ENCODE measurements around the gene DPF3.

DPF3 gene

DNA sequence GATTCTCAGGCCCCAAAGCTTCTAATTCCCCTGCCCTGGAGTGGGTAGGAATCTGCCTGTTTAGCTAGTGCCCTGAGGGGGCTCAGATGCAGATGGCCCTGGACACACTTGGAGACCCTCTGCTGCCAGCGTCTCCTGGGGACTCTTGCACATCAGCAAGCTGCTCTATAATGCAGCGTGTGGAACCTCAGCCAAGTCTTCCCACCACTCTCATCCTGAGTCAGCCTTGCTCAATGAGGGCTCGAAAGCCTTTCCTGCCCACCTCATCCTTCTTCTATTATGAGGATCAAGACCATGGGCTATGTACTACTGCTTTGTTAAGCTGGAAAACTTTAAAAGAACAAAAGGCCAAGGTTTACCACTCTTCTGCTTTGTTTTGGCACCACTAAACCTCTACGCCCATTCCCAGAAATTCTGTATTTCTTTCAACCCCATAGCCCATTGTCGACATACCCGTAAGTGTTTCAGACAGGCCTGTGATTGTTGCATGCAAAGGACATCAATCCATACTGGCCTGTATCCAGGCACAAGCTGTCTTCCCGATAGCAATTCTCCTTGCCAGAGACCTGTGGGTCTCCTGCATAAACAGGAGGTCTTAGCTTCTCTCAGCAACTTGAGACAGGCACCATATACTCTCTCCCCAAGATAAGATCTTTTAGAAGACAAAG, 246.9 kb downstream of the DPF3 start:
- DNase-seq (ENCODE audit: low spot score): no peak

DNA sequence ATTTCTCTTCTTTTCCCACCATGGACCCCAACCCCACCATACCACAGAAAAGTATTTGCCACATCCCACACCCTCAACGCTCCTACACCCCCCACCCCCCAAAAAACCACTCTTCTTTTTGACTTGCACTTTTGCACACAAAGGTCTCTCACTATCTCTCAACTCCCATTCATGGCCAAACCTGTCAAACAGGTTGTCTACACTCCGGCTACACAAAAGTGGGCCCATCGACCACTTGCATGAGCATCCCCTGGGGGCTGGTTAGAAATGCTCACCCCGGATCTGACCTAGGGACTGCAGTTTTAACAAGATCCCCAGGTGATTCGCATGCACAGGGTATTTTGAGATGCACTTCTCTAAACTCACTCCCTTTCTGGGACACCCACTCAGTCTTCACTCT, 248.2 kb downstream of the DPF3 start:
- no peak for DNase-seq (ENCODE audit: low spot score)

DNA sequence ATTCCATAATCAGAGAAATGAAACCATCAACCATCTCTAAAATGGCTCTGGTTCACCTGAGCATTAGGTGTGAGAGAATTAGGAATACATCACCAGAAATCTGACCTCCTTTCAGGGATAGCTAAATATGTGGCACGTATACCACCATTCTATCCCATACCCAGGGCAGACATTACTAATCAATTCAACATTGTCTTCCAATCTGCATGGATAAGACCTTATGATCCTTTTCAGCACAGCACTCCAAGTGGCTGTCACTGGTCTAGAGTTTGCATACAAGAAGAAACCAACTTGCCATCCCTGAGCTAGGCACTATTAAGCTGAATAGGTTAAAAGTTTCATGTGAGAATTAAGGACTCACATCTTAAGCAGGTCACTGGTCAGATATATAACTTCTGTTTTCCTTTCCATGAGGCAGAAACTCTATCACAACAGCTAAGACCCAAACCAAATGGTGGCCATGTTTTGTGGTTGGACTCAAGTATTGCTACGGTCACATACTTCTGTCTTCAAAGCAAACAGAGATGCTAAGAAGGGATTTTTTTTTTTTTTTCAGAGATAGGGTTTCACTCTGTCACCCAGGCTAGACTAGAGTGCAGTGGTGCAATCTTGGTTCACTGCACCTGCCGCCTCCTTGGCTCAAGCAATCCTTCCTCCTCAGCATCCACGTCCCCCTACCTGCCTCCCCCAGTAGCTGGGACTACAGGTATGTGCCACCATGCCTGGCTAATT, 249.0 kb downstream of the DPF3 start:
- DNase-seq (ENCODE audit: low spot score): no peak

DNA sequence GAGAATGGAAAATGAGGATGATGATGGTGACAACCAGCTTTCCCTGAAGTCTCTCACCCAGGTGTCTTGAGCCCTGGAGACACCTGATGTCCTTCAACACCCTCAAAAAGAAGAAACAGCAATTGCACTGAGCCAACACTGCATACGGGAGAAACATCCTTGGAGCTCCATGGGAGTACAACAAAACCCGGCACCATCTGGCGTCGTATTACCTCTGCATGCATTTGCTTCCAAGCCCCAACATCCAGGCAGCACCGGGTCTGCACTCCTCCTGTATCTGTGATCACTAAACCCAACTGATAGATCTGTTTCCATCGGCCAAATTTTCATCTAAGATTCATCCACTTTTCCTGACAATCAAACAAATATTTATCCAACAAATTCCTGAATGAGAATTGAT, 249.9 kb downstream of the DPF3 start:
- DNase-seq (ENCODE audit: low spot score): no peak

DNA sequence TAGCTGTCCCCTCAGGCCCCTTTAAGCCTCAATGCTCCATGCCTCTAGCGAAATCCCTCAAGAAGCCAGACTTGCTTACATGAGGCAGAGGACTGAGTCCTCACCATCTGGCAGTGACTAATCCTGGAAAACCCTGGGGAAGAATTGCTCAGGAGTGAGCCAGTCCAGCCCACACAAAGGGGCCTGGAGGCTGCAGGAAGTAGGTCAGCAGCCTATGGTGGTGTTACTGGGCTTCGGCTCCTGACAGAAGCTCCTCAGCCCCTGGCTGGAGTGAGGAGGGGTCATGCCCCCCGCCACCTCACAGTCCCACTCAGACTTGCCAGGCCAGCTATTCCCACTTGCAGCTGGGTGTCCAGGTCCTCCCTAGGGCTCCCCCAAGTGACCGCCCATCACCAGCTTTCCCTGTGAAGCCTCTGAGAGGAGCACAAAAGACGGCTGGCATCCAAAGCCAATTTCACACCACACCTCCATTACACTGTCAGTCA, 250.5 kb downstream of the DPF3 start:
- no peak for DNase-seq (ENCODE audit: low spot score)

DNA sequence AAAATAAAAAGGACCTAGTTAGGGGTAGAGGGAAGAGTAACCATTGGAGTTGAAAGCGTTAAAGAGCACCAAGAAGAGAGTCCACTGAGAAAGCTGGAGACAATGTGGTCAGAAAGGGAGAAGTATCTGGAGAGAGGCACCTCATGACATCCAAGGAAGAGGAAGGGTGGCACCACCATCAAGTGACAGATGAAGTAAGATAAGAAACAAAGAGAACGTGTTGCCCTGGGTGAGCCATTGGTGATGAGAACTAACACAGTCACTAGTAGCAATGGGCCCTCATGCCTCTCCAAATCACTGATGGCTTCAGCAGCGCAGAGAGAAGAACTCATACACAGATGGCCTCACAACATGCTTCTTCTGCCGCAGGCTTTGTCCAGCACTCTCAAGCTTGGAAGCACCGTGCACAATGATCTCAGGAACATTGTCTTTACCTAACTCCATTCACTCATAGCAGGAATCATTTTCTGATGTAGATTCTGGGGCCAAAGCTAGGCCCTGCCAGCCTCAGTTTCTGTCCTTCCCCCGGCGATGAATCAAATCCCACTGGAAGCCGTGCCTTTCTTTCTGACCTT, 252.9 kb downstream of the DPF3 start:
- DNase-seq (ENCODE audit: low spot score): no peak

DNA sequence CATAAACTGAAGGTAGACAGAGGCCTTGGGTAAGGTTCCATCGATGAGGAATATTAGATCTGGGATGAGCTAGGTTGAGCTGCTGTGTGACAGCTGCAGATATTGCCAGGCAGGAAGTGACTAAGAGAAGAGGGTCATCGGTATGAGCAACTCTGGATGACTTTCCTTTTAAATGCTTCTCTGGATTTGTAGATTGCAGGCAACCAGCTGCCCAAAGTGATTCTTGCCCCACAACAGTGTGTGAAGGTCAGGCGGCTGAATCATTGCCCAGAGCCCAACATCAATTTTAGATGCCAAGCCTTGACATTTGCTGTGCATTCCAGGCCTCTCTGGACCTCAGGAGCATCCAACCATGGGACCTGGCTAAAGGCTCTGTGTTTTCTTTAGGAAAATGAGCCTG, 255.9 kb downstream of the DPF3 start:
- no peak for DNase-seq (ENCODE audit: low spot score)

DNA sequence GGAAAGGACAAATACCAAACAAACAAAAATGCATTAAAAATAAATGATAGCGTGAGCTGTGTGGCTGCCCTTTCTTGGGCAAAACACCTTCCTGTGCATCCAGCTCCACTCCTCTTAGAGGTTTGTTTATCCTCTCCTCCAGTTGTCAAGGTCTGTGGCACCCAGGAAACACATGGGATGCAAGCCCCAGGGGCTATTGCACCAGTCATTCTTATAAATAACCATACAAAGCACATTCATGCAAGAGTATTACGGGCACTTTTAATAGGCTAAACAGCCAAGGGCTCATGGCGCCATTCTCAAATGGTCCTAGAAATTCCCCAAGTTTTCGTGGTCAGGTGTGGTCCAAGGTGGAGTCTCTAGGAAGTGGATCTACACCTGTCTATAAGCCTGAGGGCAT, 257.0 kb downstream of the DPF3 start:
- DNase-seq (ENCODE audit: low spot score): no peak

DNA sequence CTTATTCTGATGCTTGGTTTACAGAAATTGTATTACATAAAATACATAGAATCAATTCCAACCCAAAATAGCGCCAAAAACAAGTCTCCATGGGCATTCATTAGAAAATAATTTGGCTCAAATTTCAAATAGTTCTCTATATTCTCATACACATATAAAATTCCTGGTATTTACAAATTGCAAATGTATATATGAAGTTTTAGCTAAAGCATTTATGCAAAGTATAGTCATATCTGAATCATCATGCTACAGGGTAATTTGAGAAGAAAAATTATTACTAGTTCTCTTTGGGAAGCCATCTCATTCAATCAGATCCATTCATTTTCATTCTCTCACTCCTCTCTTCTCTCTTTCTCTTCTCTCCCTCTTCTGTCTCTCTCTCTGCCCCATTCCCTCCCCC, 257.8 kb downstream of the DPF3 start:
- no peak for DNase-seq (ENCODE audit: low spot score)

DNA sequence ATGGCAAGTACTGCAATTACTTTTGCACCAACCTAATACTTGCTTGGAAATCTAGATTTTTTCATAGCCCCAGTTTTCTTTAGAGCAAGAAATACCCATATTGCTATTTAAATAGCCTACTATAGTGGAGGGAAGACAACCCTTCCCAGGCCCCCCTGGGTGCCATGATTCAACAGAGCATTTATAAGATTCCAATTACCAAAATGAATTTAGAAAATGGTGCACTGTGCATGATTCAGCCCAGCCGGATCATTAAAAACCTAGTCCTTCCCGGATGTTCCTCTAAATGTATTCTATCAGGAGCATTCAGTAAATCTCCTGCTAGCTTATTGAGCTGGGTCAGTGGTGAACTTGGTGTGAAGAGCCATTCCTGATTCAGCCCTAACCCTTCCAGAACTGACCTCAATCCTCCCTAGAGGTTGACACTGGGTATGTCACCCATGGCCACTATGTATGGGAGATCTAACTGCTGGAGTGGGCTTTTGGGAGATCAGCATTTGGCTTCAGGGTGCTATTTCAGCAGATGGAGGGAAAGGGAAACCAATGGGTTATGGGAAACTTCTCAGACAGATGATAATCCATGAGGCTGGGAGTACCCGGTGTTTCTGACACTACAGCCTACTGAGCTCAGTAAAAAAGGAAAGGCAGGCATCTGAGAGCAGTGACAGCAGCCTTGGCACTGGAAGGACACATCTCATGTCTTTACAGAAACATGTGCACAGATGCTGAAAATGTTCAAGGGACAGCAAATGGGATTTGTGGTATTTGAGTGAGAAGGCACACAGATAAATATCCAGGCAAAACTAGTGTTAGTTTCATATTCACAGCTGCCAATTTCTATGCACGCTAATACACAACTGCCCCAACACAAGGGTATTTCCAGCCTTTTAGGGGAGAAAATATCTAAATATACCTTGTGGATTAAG, 258.9 kb downstream of the DPF3 start:
- no peak for DNase-seq (ENCODE audit: low spot score)

DNA sequence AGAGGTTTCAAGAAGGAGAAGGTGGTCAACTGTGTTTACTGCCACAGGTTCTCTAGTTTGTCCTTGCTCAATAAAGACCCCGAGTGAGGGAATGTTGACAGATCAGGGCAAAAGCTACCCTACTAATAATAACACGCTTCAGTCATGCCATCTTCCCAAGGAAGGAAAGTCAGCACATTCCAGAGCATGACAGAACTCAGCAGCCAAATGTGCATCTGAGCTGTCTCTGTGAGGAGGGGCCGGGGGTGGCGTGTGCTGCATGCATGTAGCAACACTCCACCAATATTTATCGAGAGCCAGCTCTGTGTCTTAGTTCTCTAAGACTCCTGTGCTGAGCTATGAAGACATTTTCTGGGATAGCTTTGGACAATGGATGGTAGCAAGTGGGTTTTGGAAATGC, 260.4 kb downstream of the DPF3 start:
- DNase-seq (ENCODE audit: low spot score): no peak

DNA sequence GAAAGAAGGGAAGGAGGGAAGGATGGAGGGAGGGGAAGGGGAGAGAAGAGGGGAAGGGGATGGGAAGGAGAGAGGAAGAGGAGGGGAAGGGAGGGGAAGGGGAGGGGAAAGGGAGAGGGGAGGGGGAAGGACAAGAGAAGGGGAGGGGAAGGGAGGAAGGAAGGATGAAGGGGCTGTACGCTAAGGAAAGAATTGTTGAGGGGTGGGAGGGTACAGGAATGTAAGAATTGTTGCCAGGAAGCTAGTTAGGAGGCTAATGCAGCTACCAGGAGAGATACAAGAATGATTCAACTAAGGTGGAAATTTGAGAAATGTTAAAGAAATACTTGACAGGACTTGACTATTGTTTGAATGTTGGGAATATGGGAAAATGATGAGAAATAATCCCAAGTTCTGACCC, 261.2 kb downstream of the DPF3 start:
- no peak for DNase-seq (ENCODE audit: low spot score)

DNA sequence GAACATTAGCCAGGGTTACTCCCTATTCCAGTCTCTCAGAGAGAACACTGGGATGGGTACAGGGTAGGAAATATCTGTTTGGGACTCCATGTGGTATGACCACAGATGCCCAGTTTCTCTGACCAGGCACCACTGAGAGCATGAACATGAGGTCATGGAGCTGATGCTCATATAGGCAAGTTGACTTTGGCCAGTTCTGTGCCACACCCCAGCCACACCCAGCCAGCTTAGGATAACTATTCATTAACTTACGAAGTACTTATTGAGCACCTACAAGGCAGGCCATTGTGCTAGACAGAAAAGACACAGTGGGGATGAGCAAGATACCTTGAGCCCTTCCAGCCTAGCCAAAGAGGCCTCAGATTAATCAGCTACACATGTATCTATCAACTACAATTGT, 262.5 kb downstream of the DPF3 start:
- DNase-seq (ENCODE audit: low spot score): no peak

DNA sequence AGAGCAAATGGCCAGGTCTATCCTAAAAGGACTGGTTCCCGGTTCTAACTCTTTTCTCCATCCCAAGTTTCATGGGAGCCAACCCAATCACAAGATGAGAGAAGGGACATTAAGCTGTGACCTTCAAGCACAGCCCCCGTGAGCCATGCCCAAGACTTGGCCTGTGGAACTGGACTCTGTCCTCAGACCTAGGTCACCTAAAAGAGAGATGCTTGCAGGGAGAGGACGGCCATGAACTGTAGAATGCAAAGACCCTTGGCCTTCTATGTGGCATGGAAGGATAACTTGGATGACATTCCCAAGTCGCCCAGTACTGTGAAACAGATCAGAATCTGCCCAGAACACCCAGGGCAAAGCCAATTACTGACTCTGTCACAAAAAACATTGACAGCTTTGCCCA, 263.5 kb downstream of the DPF3 start:
- DNase-seq (ENCODE audit: low spot score): no peak

DNA sequence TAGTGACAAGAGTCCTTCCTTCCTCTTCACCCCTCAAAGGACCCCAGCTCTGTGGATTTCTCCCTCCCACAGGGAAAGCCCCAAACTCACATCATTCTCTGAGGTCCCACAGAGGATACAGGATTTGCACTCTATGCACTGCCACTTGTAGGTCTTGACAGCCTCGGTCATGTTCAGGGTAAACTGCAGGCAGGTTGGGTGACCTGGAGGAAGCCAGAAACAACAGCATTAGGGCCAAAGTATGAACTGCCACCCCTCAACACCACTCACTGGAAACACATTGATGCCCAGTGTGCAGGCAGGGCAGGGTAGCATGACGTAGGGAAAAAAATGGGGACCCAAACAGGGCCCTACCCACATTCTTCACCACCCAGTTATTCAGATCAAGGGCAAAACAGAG, 264.4 kb downstream of the DPF3 start:
- no peak for DNase-seq (ENCODE audit: low spot score)

DNA sequence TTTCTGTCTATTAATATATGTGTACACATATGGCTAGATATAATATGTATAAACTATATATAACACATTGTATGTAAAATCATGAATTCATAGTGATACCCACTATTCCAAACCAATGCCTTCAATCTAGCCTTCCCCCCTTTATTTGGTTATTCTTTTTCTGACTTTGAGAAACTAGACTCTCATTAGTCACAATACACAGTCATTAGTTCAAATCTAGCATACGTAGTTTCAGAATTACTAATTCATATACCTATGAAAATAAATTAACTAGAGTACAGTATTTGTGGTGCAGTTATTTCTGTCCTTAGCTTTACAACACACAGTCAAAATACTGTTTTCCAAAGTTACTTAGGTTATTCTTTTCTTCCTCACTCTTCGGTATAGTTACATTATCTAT, 268.2 kb downstream of the DPF3 start:
- no peak for DNase-seq (ENCODE audit: low spot score)

DNA sequence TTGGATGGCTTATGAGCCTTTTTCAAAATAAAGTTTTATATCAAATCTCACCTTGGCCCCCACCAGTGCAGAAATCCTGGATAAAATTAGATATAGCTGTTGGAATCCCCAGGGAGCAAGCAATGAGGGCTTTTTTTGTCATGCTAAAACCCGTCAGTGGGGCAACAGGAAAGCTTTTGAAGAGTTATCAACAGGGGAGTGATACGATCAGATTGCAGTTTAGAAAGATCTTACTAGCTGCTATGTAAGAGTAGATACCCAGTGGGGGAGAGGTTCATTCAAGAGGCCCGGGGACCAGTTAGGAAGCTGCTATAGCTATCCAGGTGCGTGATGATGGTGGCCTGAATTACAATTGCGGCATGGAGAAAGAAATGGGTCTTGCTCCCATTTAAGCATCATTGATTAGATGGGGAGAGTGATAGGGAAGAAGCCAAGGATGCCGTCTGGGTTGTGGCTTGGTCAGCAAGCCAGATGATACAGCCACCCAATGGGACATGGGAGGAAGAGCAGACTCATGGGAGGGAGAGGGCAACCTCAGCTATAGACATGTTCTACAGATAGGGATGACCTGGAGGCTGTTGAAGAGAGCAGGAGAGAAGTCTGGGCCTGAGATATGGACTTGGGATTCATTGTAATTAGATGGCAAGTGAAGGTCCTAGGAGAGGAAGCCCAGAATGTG, 272.4 kb downstream of the DPF3 start:
- DNase-seq (ENCODE audit: low spot score): no peak

DNA sequence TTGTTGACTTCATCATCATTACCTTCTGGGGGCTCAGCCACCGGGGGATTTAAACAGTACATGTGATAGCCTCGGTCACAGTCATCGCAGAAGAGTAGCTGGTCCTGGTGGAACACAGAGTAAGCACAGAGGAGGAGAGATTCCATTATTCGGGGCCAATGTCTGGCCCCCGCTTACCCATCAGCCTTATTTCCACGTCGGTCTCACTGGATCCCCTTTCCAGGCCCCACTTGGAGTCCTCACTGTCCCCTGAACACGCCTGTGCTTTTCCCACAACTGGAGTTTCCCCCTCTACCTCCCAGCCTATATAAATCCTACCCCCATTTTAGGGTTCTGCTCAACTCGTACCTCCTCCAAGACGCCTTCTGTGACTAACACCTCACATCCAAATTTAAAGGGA, 274.0 kb downstream of the DPF3 start:
- DNase-seq (ENCODE audit: low spot score): no peak

DNA sequence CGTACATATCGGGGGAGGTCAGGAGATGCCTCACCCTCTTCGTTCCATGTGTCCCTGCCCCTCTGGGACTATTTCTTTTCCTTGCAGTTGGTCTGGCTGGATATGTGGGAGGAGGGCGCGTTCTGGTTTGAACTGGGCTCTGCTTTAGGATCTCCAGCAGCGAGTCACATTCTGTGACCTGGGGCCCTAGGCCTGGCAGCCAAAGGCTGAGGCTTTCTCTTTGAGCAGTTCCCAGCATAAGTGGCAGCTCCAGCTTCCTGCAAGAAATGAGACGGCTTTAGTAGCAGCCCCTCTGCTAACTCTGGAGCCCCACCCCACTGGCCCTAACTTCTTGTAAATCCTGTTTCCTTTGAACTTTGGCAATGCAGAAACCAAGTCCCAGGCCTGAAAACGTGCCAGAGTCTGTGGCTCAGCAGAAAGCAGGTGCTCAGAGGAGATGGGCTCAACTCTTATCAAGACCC, 274.8 kb downstream of the DPF3 start:
- no peak for DNase-seq (ENCODE audit: low spot score)

DNA sequence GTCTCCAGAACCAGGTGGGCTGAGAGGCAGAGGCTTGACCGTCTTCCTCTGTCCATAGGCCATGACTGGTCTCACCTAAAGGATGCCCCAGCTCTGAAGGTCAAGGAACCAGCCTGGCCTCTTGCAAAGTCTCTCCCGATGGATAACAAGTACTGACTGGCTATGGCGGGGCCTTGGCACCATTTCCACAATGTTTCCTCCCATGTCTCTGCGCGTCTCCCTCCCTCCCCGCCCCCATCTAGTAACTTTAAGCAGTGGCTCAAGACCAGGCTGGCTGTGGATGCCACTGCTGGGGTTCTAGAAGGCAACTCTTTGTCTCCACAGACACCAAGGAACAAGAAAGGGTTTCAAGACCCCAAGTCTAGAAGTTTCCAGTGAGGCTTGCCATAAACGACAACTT, 275.5 kb downstream of the DPF3 start:
- no peak for DNase-seq (ENCODE audit: low spot score)

DNA sequence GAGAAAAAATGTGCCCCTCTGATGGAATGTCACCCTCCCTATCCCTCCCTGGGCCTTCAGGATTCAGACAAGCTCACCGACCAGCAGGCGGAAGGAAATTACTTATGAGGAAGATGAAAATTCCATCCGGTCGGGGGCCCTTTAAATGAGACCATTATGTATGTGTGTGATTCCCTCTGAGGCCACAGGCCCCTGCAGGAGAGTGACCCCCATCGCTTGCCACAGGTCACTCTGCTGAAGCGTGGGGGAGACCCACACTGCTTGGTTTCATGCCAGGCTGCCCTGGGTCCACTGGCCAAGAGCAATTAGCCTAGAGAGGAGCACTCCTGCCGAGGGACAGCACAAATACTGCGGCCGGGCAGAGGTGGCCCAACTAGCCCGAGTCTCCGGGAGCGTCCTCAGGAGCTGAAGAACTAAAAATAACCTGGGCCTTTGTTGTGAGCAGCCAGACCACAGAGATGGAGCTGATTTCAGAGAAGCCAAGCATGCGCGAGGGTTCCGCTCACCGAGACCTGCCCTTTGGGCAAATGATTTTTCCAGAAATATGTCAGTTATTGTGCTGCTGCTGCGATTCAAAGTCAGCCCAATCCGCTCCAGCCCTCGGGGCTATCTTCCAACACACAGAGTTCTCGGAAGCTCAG, 276.4 kb downstream of the DPF3 start:
- no peak for DNase-seq (ENCODE audit: low spot score)

All from HuH-7.5 (cell line).